K562 (cell line): ENCODE results near the gene SLC6A9.

Experiments used
- CREB1 ChIP-seq, 2 experiments: sonication (generic) in 1 of 2; formaldehyde crosslinking in 1 of 2; IDR thresholded peaks; 2 replicates each; pipeline versions ENCODE4 v1.6.1 to v1.8.0; 2012 to 2022; ENCODE audit warnings: inconsistent platforms in 1 of 2, mild to moderate bottlenecking in 1 of 2, missing genetic modification reagents in 1 of 2, moderate library complexity in 1 of 2
- HNRNPH1 ChIP-seq: fragments of 200-400 bp; formaldehyde crosslinking; optimal IDR thresholded peaks from 2 replicates; pipeline ENCODE3; 2017; ENCODE audit warnings: low read depth, mild to moderate bottlenecking, low read length, moderate library complexity
- JUN ChIP-seq, 2 experiments: sonication (generic) in 1 of 2; formaldehyde crosslinking in 1 of 2; IDR thresholded peaks; 2 replicates each; pipeline versions ENCODE4 v1.6.1 to v1.8.0; 2012 to 2022; ENCODE audit warnings: borderline replicate concordance in 2 of 2, mild to moderate bottlenecking in 2 of 2, improper control_type of control experiment in 1 of 2, low read depth in 1 of 2, low read length in 1 of 2, missing genetic modification reagents in 1 of 2
- TFAM ChIP-seq: fragments of 250-450 bp; sonication (Bioruptor Pico); conservative IDR thresholded peaks from 2 replicates; pipeline ENCODE4 v1.5.0; 2021; ENCODE audit warnings: mild to moderate bottlenecking, moderate library complexity

- TF ChIP-seq HNRNPH1 (no peak), JUN (IDR thresholded peaks at IDR 0.05; ENCODE audit: borderline replicate concordance, low read depth, low read length) (no peak), JUN (CRISPR knock-in tag; IDR thresholded peaks at IDR 0.05; ENCODE audit: borderline replicate concordance) (no peak), TFAM (no peak), CREB1 (IDR thresholded peaks at IDR 0.05) (no peak), CREB1 (CRISPR knock-in tag; IDR thresholded peaks at IDR 0.05) (no peak)
Measured at GRCh38 chr1:43985984-43986595, 45.2 kb downstream of the SLC6A9 start.
